NOMO-1 treated with DMSO at 0.1 percent for 48 hours (cell line): ENCODE results near the gene ABHD13.

Source experiments
- DNase-seq: peaks from one replicate; lab custom pipeline; 2025; ENCODE audit not compliant: unreplicated experiment; lab: John Stamatoyannopoulos, UW

The ABHD13 gene

GRCh38 chr13:108283110-108283509 is 64.9 kb downstream of the ABHD13 start:
- DNase-seq, result peak; percentile 11
